Hepatocyte (in vitro differentiated cells): ENCODE data around the gene GOLGA3.

Experiments
- CTCF ChIP-seq: fragments of 200-600 bp; sonication (generic); IDR thresholded peaks from 2 replicates; pipeline ENCODE4 v1.5.1; 2016; ENCODE audit warnings: antibody characterized with exemption, mild to moderate bottlenecking; ENCODE audit not compliant: poor library complexity
- EZH2 ChIP-seq: fragments of 200-600 bp; sonication (generic); IDR thresholded peaks from 2 replicates; pipeline ENCODE4 v1.6.1; 2016; ENCODE audit warnings: antibody characterized with exemption, mild to moderate bottlenecking, borderline replicate concordance
- EZH2phosphoT487 ChIP-seq: fragments of 200-600 bp; sonication (generic); IDR thresholded peaks from one replicate; pipeline ENCODE4 v1.6.1; 2018; ENCODE audit warnings: antibody characterized with exemption, mild to moderate bottlenecking, low read depth, moderate library complexity; ENCODE audit not compliant: unreplicated experiment, severe bottlenecking

- TF ChIP-seq CTCF: no peak
- no peak for TF ChIP-seq EZH2phosphoT487
- no peak for TF ChIP-seq EZH2
These were observed 9.2 kb upstream of the GOLGA3 start for GRCh38 chr12:132837693-132838409.
